IMR-90 (cell line): ENCODE measurements around the gene PDE11A. TPM values are rescaled to one million over a fixed set of nuclear protein-coding genes. Genes with fewer than 3 reads are reported as not detected.

Experiments
- ATAC-seq: fragments of 200-7000 bp; cut with Tn5 transposase; 2 replicates; pipeline ENCODE4 v1.9.1; 2020; ENCODE audit warnings: low read depth, mild to moderate bottlenecking, moderate library complexity
- BruUV-seq: library from RNA; stranded (reverse); fragments of 400-500 nt; replicated peaks from 2 replicates; lab custom pipeline; 2021; lab: Mats Ljungman, UMichigan
- CTCF ChIA-PET: fragments of 300-600 bp; formaldehyde crosslinking; extraction: SDS; loops from one replicate; lab custom pipeline; 2021; ENCODE audit warnings: antibody characterized with exemption; lab: Yijun Ruan, JAX
- POLR2A ChIA-PET: fragments of 300-600 bp; sonication (Branson Sonifier 250); formaldehyde crosslinking; loops from one replicate; lab custom pipeline; 2022; ENCODE audit warnings: antibody characterized with exemption; ENCODE audit not compliant: unreplicated experiment; lab: Charles Lee
- DNase-seq: peaks from one replicate; pipeline ENCODE4 v3.0.0; 2013
- H2AFZ ChIP-seq: replicated peaks from 2 replicates; pipeline ENCODE3; 2013; ENCODE audit warnings: low read length, mild to moderate bottlenecking; ENCODE audit not compliant: poor library complexity
- H2AK5ac ChIP-seq: 2 replicates; pipeline ENCODE4 v1.6.1; 2013; ENCODE audit warnings: low read depth, low read length, inconsistent platforms
- H2AK9ac ChIP-seq: replicated peaks from 2 replicates; pipeline ENCODE3; 2013; ENCODE audit warnings: mild to moderate bottlenecking, low read depth, low read length, moderate library complexity; ENCODE audit not compliant: poor library complexity
- H2BK120ac ChIP-seq: 2 replicates; pipeline ENCODE4 v1.6.1; 2013; ENCODE audit warnings: low read depth, low read length, inconsistent platforms
- H2BK15ac ChIP-seq: 3 replicates; pipeline ENCODE4 v1.6.1; 2013; ENCODE audit warnings: low read depth, low read length, inconsistent platforms
- H2BK20ac ChIP-seq: 2 replicates; pipeline ENCODE4 v1.6.1; 2013; ENCODE audit warnings: low read depth, mild to moderate bottlenecking, inconsistent platforms, low read length, moderate library complexity
- H2BK5ac ChIP-seq: 2 replicates; pipeline ENCODE4 v1.6.1; 2013; ENCODE audit warnings: mild to moderate bottlenecking, low read depth, low read length, inconsistent platforms; ENCODE audit not compliant: poor library complexity, severe bottlenecking
- H3K14ac ChIP-seq: replicated peaks from 2 replicates; pipeline ENCODE4 v1.6.1; 2013; ENCODE audit warnings: low read depth, low read length, inconsistent platforms
- H3K18ac ChIP-seq: 2 replicates; pipeline ENCODE4 v1.6.1; 2013; ENCODE audit warnings: low read depth, low read length, control low read depth
- H3K23ac ChIP-seq: 2 replicates; pipeline ENCODE4 v1.6.1; 2013; ENCODE audit warnings: low read depth, low read length, inconsistent platforms
- H3K27ac ChIP-seq: 2 replicates; pipeline ENCODE4 v1.5.1; 2013; ENCODE audit warnings: mild to moderate bottlenecking, control low read depth, low read length; ENCODE audit not compliant: insufficient read depth
- H3K27me3 ChIP-seq: 2 replicates; pipeline ENCODE4 v1.6.1; 2013; ENCODE audit warnings: low read length; ENCODE audit not compliant: control insufficient read depth, insufficient read depth
- H3K36me3 ChIP-seq: 2 replicates; pipeline ENCODE4 v1.6.1; 2013; ENCODE audit warnings: low read length, mixed read lengths; ENCODE audit not compliant: control insufficient read depth, insufficient read depth
- H3K4ac ChIP-seq: 2 replicates; pipeline ENCODE4 v1.6.1; 2013; ENCODE audit warnings: low read depth, low read length, inconsistent platforms
- H3K4me1 ChIP-seq: 2 replicates; pipeline ENCODE4 v1.6.1; 2013; ENCODE audit warnings: low read length, mixed read lengths; ENCODE audit not compliant: control insufficient read depth, insufficient read depth
- H3K4me2 ChIP-seq: 2 replicates; pipeline ENCODE4 v1.6.1; 2013; ENCODE audit warnings: low read depth, mild to moderate bottlenecking, control low read depth, low read length, moderate library complexity
- H3K4me3 ChIP-seq: 2 replicates; pipeline ENCODE4 v1.5.1; 2013; ENCODE audit warnings: low read depth, mild to moderate bottlenecking, control low read depth, low read length, moderate library complexity; ENCODE audit not compliant: insufficient read depth
- H3K56ac ChIP-seq: 2 replicates; pipeline ENCODE4 v1.6.1; 2013; ENCODE audit warnings: low read length, inconsistent platforms; ENCODE audit not compliant: insufficient read depth; ENCODE audit errors: extremely low read depth
- H3K79me1 ChIP-seq, 2 experiments: 2 replicates each; pipeline ENCODE4 v1.6.1; 2013; ENCODE audit warnings: low read length in 2 of 2, inconsistent platforms in 1 of 2, low read depth in 1 of 2
- H3K9ac ChIP-seq: 2 replicates; pipeline ENCODE4 v1.6.1; 2013; ENCODE audit warnings: low read depth, low read length, control low read depth
- H3K9me1 ChIP-seq: 2 replicates; pipeline ENCODE4 v1.6.1; 2013; ENCODE audit warnings: low read length, inconsistent platforms; ENCODE audit not compliant: insufficient read depth
- H3K9me3 ChIP-seq: 2 replicates; pipeline ENCODE4 v1.6.1; 2013; ENCODE audit warnings: low read length; ENCODE audit not compliant: control insufficient read depth, insufficient read depth
- H4K20me1 ChIP-seq: 2 replicates; pipeline ENCODE4 v1.6.1; 2013; ENCODE audit warnings: low read length, inconsistent platforms; ENCODE audit not compliant: insufficient read depth
- H4K5ac ChIP-seq: 2 replicates; pipeline ENCODE4 v1.6.1; 2013; ENCODE audit warnings: mild to moderate bottlenecking, low read depth, low read length, control low read depth
- H4K8ac ChIP-seq, 2 experiments: 2 replicates each; pipeline ENCODE4 v1.6.1; 2013; ENCODE audit warnings: low read depth in 2 of 2, low read length in 2 of 2, control low read depth in 1 of 2, inconsistent platforms in 1 of 2
- H4K91ac ChIP-seq: 2 replicates; pipeline ENCODE4 v1.6.1; 2013; ENCODE audit warnings: low read depth, low read length, inconsistent platforms; ENCODE audit not compliant: insufficient read depth
- WGBS, 2 experiments: methylation state at CpG; one replicate each; pipeline versions ENCODE4 v1.1.5 to v1.1.7; 2013; ENCODE audit warnings: missing lambda C conversion rate in 2 of 2; ENCODE audit not compliant: insufficient read length in 1 of 2; ENCODE audit errors: extremely low coverage in 2 of 2; 5-methylcytosine and 5-hydroxymethylcytosine counted together
- dilution Hi-C: fragments of 300-500 bp; cut with HindIII; formaldehyde crosslinking; loops from one replicate; pipeline ENCODE4 v1.14.3; 2018; ENCODE audit warnings: low sequenced_read_pairs; ENCODE audit not compliant: unreplicated experiment
- in situ Hi-C: fragments of 300-500 bp; cut with MboI; formaldehyde crosslinking; loops from 3 replicates; pipeline ENCODE4 v1.14.3; 2019; ENCODE audit warnings: low sequenced_read_pairs, inconsistent platforms, mixed read lengths
- intact Hi-C: fragments of 100-400 bp; cut with micrococcal nuclease; formaldehyde crosslinking; loops from 2 replicates; pipeline ENCODE4 v1.10.0; 2022
- polyA plus RNA-seq, 3 experiments: library from polyadenylated mRNA; depleted of rRNA; stranded (reverse); fragments of >200 nt; gene quantifications; 2 replicates each; pipeline ENCODE4 v1.2.3, GENCODE V29; 2012; ENCODE audit warnings: low replicate concordance in 1 of 3
- total RNA-seq: library from RNA; depleted of rRNA; stranded (reverse); fragments of >200 nt; gene quantifications from 2 replicates; pipeline ENCODE4 v1.2.3, GENCODE V29; 2012
- TF ChIP-seq, protein P1 (sequence below): fragments of 150-350 bp; IDR thresholded peaks from 2 replicates; pipeline ENCODE4 v1.6.1; 2017; ENCODE audit warnings: mild to moderate bottlenecking, antibody characterized with exemption, low read length, low read depth
- TF ChIP-seq, protein P2 (sequence below): conservative IDR thresholded peaks from 2 replicates; pipeline ENCODE4 v1.5.1; 2012; ENCODE audit warnings: mild to moderate bottlenecking, low read depth, low read length, improper control_type of control experiment

Gene PDE11A
- total and polyA plus RNA-seq, 2 of the 4 experiments (the other 2 are of a cell fraction) = 0.21 to 0.72 TPM

DNA sequence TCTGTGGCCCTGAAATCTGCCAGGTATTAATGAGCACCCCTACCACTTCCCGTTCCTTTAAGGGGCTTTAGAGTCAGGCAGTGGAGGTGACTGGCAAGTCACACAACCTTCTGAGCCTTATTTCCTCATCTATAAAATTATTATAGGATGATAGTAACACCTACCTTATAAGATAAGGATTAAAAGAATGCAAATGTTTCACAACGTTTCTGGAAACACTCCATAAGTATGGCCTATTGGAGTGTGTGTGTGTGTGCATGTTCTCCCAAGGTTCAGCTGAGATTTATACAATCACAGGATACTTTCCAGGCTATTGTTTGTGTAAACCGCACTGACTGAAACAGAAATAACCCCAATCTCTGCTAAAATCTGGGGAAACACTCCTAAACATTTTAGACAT lies 176.0 kb downstream of the PDE11A start:
- no peak overlapping the region for H2AFZ ChIP-seq
- H2BK120ac ChIP-seq = no peak overlapping the region
- H2BK5ac ChIP-seq = no peak overlapping the region
- POLR2A ChIA-PET = no interaction called here
- WGBS, 2 experiments = no CpG with 5 or more reads among the region's 3 CpGs
- H3K27ac ChIP-seq = no peak overlapping the region
- no peak overlapping the region for H3K4me3 ChIP-seq
- H3K14ac ChIP-seq = no peak overlapping the region
- no peaks in the 10 kb centered on the region for H3K27me3 ChIP-seq
- no peak overlapping the region for H3K18ac ChIP-seq
- intact Hi-C loops = no loop called here
- no peaks in the 10 kb centered on the region for H3K36me3 ChIP-seq
- TF ChIP-seq, protein P1, sequence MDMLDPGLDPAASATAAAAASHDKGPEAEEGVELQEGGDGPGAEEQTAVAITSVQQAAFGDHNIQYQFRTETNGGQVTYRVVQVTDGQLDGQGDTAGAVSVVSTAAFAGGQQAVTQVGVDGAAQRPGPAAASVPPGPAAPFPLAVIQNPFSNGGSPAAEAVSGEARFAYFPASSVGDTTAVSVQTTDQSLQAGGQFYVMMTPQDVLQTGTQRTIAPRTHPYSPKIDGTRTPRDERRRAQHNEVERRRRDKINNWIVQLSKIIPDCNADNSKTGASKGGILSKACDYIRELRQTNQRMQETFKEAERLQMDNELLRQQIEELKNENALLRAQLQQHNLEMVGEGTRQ = no peak
- TF ChIP-seq, protein P2, sequence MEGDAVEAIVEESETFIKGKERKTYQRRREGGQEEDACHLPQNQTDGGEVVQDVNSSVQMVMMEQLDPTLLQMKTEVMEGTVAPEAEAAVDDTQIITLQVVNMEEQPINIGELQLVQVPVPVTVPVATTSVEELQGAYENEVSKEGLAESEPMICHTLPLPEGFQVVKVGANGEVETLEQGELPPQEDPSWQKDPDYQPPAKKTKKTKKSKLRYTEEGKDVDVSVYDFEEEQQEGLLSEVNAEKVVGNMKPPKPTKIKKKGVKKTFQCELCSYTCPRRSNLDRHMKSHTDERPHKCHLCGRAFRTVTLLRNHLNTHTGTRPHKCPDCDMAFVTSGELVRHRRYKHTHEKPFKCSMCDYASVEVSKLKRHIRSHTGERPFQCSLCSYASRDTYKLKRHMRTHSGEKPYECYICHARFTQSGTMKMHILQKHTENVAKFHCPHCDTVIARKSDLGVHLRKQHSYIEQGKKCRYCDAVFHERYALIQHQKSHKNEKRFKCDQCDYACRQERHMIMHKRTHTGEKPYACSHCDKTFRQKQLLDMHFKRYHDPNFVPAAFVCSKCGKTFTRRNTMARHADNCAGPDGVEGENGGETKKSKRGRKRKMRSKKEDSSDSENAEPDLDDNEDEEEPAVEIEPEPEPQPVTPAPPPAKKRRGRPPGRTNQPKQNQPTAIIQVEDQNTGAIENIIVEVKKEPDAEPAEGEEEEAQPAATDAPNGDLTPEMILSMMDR = no peak
- H3K9me3 ChIP-seq = no peaks in the 10 kb centered on the region
- H4K91ac ChIP-seq = no peak overlapping the region
- H2BK15ac ChIP-seq = no peak overlapping the region
- CTCF ChIA-PET = interaction anchor here (0.7 kb wide), 1 partner anchor 10 kb away, joined by 3 read pairs; no protein-coding TSS in a partner anchor
- H3K23ac ChIP-seq = no peak overlapping the region
- H2AK9ac ChIP-seq = no peak overlapping the region
- H3K9me1 ChIP-seq = no peaks in the 10 kb centered on the region
- no peak overlapping the region for H3K9ac ChIP-seq
- no peak overlapping the region for H4K8ac ChIP-seq
- no peaks in the 10 kb centered on the region for H3K4me1 ChIP-seq
- no peak overlapping the region for H2BK20ac ChIP-seq
- no peaks in the 10 kb centered on the region for H3K79me1 ChIP-seq
- dilution Hi-C loops = no loop called here
- H3K4ac ChIP-seq = no peak overlapping the region
- H3K4me2 ChIP-seq = no peak overlapping the region
- no peak overlapping the region for H2AK5ac ChIP-seq
- in situ Hi-C loops = no loop called here
- H4K5ac ChIP-seq = no peak overlapping the region
- H4K20me1 ChIP-seq = no peaks in the 10 kb centered on the region
- ATAC-seq = no peak
- H3K56ac ChIP-seq = no peak overlapping the region
- no peak for DNase-seq
- BruUV-seq = no TSS peak
